B cell (primary cell): ENCODE data around the gene CPED1. TPM values are rescaled to one million over a fixed set of nuclear protein-coding genes. Genes with fewer than 3 reads are reported as not detected.

ENCODE experiments used
- ATAC-seq: fragments of 200-7000 bp; cut with Tn5 transposase; one replicate; pipeline ENCODE4 v1.10.0; 2021; ENCODE audit warnings: low read depth, mild to moderate bottlenecking, moderate number of reproducible peaks, moderate library complexity
- CTCF ChIA-PET: fragments of 350-600 bp; sonication (Branson Sonifier 250); formaldehyde crosslinking; loops from one replicate; lab custom pipeline; 2021; ENCODE audit warnings: antibody characterized with exemption, inconsistent platforms; lab: Charles Lee
- POLR2A ChIA-PET: fragments of 350-600 bp; sonication (Branson Sonifier 250); formaldehyde crosslinking; loops from one replicate; lab custom pipeline; 2021; ENCODE audit warnings: antibody characterized with exemption; lab: Charles Lee
- DNase-seq: peaks from one replicate; pipeline ENCODE4 v3.0.0; 2013
- H2AFZ ChIP-seq: 2 replicates; pipeline ENCODE4 v1.6.1; 2012; ENCODE audit warnings: mild to moderate bottlenecking, low read depth, low read length; ENCODE audit not compliant: insufficient read depth, poor library complexity, severe bottlenecking
- H3K27ac ChIP-seq, 2 donors: 1 replicate in 1 of 2; 2 replicates in 1 of 2; pipeline ENCODE4 v1.5.1; 2012 to 2013; ENCODE audit warnings: low read length in 2 of 2, mild to moderate bottlenecking in 2 of 2, moderate library complexity in 1 of 2
- H3K27me3 ChIP-seq, 4 experiments: fragments of 200-600 bp in 1 of 4; sonication (generic) in 1 of 4; replicated peaks in 1 of 4; 1 replicate in 2 of 4; 2 replicates in 2 of 4; pipeline versions ENCODE4 v1.6.1 to v1.7.0; 2013 to 2016; ENCODE audit warnings: low read length in 3 of 4, mild to moderate bottlenecking in 2 of 4, mixed read lengths in 1 of 4, moderate library complexity in 1 of 4; ENCODE audit not compliant: insufficient read depth in 4 of 4, control insufficient read depth in 3 of 4; ENCODE audit errors: control extremely low read depth in 1 of 4
- H3K36me3 ChIP-seq, 2 experiments: replicated peaks in 1 of 2; 1 replicate in 1 of 2; 2 replicates in 1 of 2; pipeline versions ENCODE4 v1.6.1 to v1.7.1; 2013; ENCODE audit warnings: low read length in 1 of 2; ENCODE audit not compliant: insufficient read depth in 2 of 2, control insufficient read depth in 1 of 2; ENCODE audit errors: control extremely low read depth in 1 of 2, extremely low read depth in 1 of 2
- H3K4me1 ChIP-seq, 2 donors: fragments of 200-600 bp in 1 of 2; sonication (generic) in 1 of 2; 1 replicate in 1 of 2; 2 replicates in 1 of 2; pipeline versions ENCODE4 v1.5.1 to v1.6.1; 2013 to 2017; ENCODE audit warnings: low read length in 2 of 2; ENCODE audit not compliant: control insufficient read depth in 2 of 2, insufficient read depth in 2 of 2
- H3K4me2 ChIP-seq: replicated peaks from 2 replicates; pipeline ENCODE3; 2012; ENCODE audit warnings: mild to moderate bottlenecking, low read depth, low read length; ENCODE audit not compliant: poor library complexity, severe bottlenecking
- H3K4me3 ChIP-seq, 5 experiments: fragments of 200-600 bp in 1 of 5; sonication (generic) in 1 of 5; 1 replicate in 3 of 5; 2 replicates in 2 of 5; pipeline versions ENCODE4 v1.5.1 to v1.7.0; 2011 to 2016; ENCODE audit warnings: low read length in 4 of 5, mild to moderate bottlenecking in 4 of 5, low read depth in 2 of 5, control low read depth in 1 of 5, moderate library complexity in 1 of 5; ENCODE audit not compliant: insufficient read depth in 1 of 5; ENCODE audit errors: control extremely low read depth in 1 of 5, extremely low read depth in 1 of 5
- H3K79me2 ChIP-seq: fragments of 200-600 bp; sonication (generic); one replicate; pipeline ENCODE4 v1.6.0; 2016; ENCODE audit warnings: low read length; ENCODE audit not compliant: control insufficient read depth, insufficient read depth
- H3K9ac ChIP-seq: fragments of 200-600 bp; sonication (generic); 2 replicates; pipeline ENCODE4 v1.6.1; 2017; ENCODE audit warnings: mild to moderate bottlenecking, low read length, moderate library complexity
- H3K9me3 ChIP-seq, 3 donors: one replicate each; pipeline versions ENCODE4 v1.6.1 to v1.7.1; 2013; ENCODE audit warnings: low read length in 2 of 3; ENCODE audit not compliant: control insufficient read depth in 2 of 3, insufficient read depth in 1 of 3; ENCODE audit errors: control extremely low read depth in 1 of 3
- H4K20me1 ChIP-seq: 2 replicates; pipeline ENCODE4 v1.6.0; 2012; ENCODE audit warnings: mild to moderate bottlenecking, low read length; ENCODE audit not compliant: insufficient read depth, control insufficient read depth, poor library complexity, severe bottlenecking
- H3K27ac Mint-ChIP-seq: one replicate; pipeline ENCODE4 v1.8.0; 2021; ENCODE audit warnings: mixed read lengths
- H3K27me3 Mint-ChIP-seq: one replicate; pipeline ENCODE4 v1.8.0; 2021; ENCODE audit warnings: mixed read lengths
- H3K4me1 Mint-ChIP-seq: one replicate; pipeline ENCODE4 v1.8.0; 2021; ENCODE audit warnings: mixed read lengths
- H3K4me3 Mint-ChIP-seq: one replicate; pipeline ENCODE4 v1.8.0; 2021; ENCODE audit warnings: mixed read lengths
- H3K9me3 Mint-ChIP-seq: one replicate; pipeline ENCODE4 v1.8.0; 2022; ENCODE audit warnings: mixed read lengths; ENCODE audit not compliant: insufficient read depth
- CTCF ChIP-seq: fragments of 200-600 bp; IDR thresholded peaks from one replicate; pipeline ENCODE4 v1.8.0; 2022; ENCODE audit warnings: antibody characterized with exemption, mild to moderate bottlenecking
- EZH2 ChIP-seq: IDR thresholded peaks from 2 replicates; pipeline ENCODE4 v1.6.1; 2012; ENCODE audit warnings: borderline replicate concordance, low read depth, mild to moderate bottlenecking, moderate library complexity, low read length; ENCODE audit not compliant: insufficient read depth, poor library complexity, severe bottlenecking
- WGBS: methylation state at CpG from one replicate; pipeline ENCODE4 v1.1.5; 2013; ENCODE audit warnings: missing lambda C conversion rate; ENCODE audit not compliant: insufficient coverage; 5-methylcytosine and 5-hydroxymethylcytosine counted together
- intact Hi-C: fragments of 100-400 bp; cut with micrococcal nuclease; formaldehyde crosslinking; loops from one replicate; pipeline ENCODE4 v1.10.0; 2022
- polyA plus RNA-seq: library from polyadenylated mRNA; depleted of rRNA; stranded (reverse); fragments of >200 nt; gene quantifications from 2 replicates; pipeline ENCODE4 v1.2.3, GENCODE V29; 2012
- total RNA-seq, 2 donors: library from RNA; stranded (reverse); fragments of 120-200 nt in 1 of 2; gene quantifications; 1 replicate in 1 of 2; 2 replicates in 1 of 2; pipeline versions ENCODE4 v1.2.3 to v1.2.4, GENCODE V29; 2013 to 2022

The CPED1 gene
- total and polyA plus RNA-seq, 2 donors (not counting 1 experiment from before 2014, with no cell fraction given): 0.44 to 3.8 TPM

- Histone ChIP-seq H2AFZ (no peak overlapping the region), H3K27ac (no peak overlapping the region), H3K79me2 (no peaks in the 10 kb centered on the region), H3K9me3 (no peaks in the 10 kb centered on the region), H3K4me1 (peaks cover 5% of the 10 kb centered on the region in 2 donors), H3K9ac (no peak overlapping the region), H3K36me3 (no peaks in the 10 kb centered on the region), H3K4me2 (no peak overlapping the region), H4K20me1 (no peaks in the 10 kb centered on the region), H3K27me3 (no peaks in the 10 kb centered on the region), H3K4me3 (no peak overlapping the region)
- Mint-ChIP-seq H3K9me3 (no peaks in the 10 kb centered on the region), H3K27ac (no peak overlapping the region), H3K4me1 (peaks cover 44% of the 10 kb centered on the region), H3K27me3 (no peaks in the 10 kb centered on the region), H3K4me3 (no peak overlapping the region)
- ChIA-PET CTCF (no interaction called here), POLR2A (no interaction called here)
- WGBS: 100% methylated on average over 1 of the region's 3 CpGs
- intact Hi-C loops: loop anchor here (5.0 kb wide), 1 partner anchor 36 kb away; no protein-coding TSS in a partner anchor
- TF ChIP-seq CTCF (no peak), EZH2 (no peak)
- no peak for ATAC-seq
- DNase-seq: no peak
Observed at GRCh38 chr7:121276313-121276712, 287.8 kb downstream of the CPED1 start.

- Histone ChIP-seq H3K27me3 (no peaks in the 10 kb centered on the region), H3K4me3 (no peak overlapping the region), H3K36me3 (no peaks in the 10 kb centered on the region), H2AFZ (no peak overlapping the region), H3K9me3 (peaks cover 0 to under 1% (median 0%) of the 10 kb centered on the region in 3 donors), H4K20me1 (no peaks in the 10 kb centered on the region), H3K27ac (no peak overlapping the region), H3K9ac (no peak overlapping the region), H3K79me2 (peaks cover 1% of the 10 kb centered on the region), H3K4me2 (no peak overlapping the region), H3K4me1 (peaks cover 5% of the 10 kb centered on the region in 2 donors)
- no peak for TF ChIP-seq EZH2
- no peak for TF ChIP-seq CTCF
- Mint-ChIP-seq H3K4me1 (peaks cover 41% of the 10 kb centered on the region), H3K27me3 (no peaks in the 10 kb centered on the region), H3K9me3 (no peaks in the 10 kb centered on the region), H3K4me3 (no peak overlapping the region), H3K27ac (peak overlapping the region; percentile 57)
- CTCF ChIA-PET: interaction anchor here (1.6 kb wide), 1 partner anchor 151 kb away, joined by 3 read pairs; no protein-coding TSS in a partner anchor
- peak; percentile 31 for ATAC-seq
- POLR2A ChIA-PET: no interaction called here
- DNase-seq: no peak
- no CpG with 5 or more reads among the region's 2 CpGs for WGBS
- intact Hi-C loops: loop anchor here (5.0 kb wide), 1 partner anchor 34 kb away; no protein-coding TSS in a partner anchor
Observed at GRCh38 chr7:121278120-121279021, 289.9 kb downstream of the CPED1 start.
